K562 (cell line): Measurements from ENCODE around the gene CEP126. TPM values are rescaled to one million over a fixed set of nuclear protein-coding genes. Genes with fewer than 3 reads are reported as not detected.
A peak's percentile ranks its signal among the peaks of the same experiment; 100 is the strongest.

Experiments used
- ATAC-seq: fragments of 200-7000 bp; cut with Tn5 transposase; 3 replicates; pipeline ENCODE4 v1.9.1; 2020; ENCODE audit warnings: moderate library complexity
- BruUV-seq: library from RNA; stranded (reverse); fragments of 400-500 nt; replicated peaks from 2 replicates; lab custom pipeline; 2021; lab: Mats Ljungman, UMichigan
- CTCF ChIA-PET: fragments of 300-600 bp; formaldehyde crosslinking; extraction: SDS; loops from one replicate; lab custom pipeline; 2021; ENCODE audit warnings: low intra/inter-chr PET ratio; lab: Yijun Ruan, JAX
- POLR2A ChIA-PET: fragments of 300-600, 350-650 bp; sonication (Branson Sonifier 250); formaldehyde crosslinking; extraction: SDS; loops from one replicate; lab custom pipeline; 2021; ENCODE audit warnings: antibody characterized with exemption, inconsistent platforms; lab: Yijun Ruan, JAX
- DNase-seq, 4 experiments: peaks; one replicate each; pipeline versions ENCODE4 v3.0.0 to v3.0.0-alpha.2; 2011 to 2018; ENCODE audit warnings: low spot score in 3 of 4, mixed read lengths in 3 of 4; ENCODE audit errors: extremely low read depth in 1 of 4
- FAIRE-seq: peaks from 2 replicates; lab custom pipeline; 2011; peaks lifted over from hg19 to GRCh38; lab: Jason Lieb, UNC
- H2AFZ ChIP-seq: 2 replicates; pipeline ENCODE4 v1.6.0; 2011; ENCODE audit warnings: low read depth, low read length, control low read depth, inconsistent platforms
- H3K27ac ChIP-seq: fragments of 200-600 bp; 3 replicates; pipeline ENCODE4 v1.8.0; 2011; ENCODE audit warnings: low read depth, mild to moderate bottlenecking, control low read depth, inconsistent platforms, low read length, moderate library complexity, mixed read lengths; ENCODE audit errors: extremely low read depth
- H3K27me3 ChIP-seq, 2 experiments: fragments of 300-600 bp in 1 of 2; 2 replicates in 1 of 2; 3 replicates in 1 of 2; pipeline versions ENCODE4 v1.6.0 to v1.8.0; 2011; ENCODE audit warnings: inconsistent platforms in 2 of 2, low read length in 2 of 2, mild to moderate bottlenecking in 1 of 2, mixed read lengths in 1 of 2, moderate library complexity in 1 of 2; ENCODE audit not compliant: control insufficient read depth in 2 of 2, insufficient read depth in 2 of 2
- H3K36me3 ChIP-seq: fragments of 300-600 bp; 3 replicates; pipeline ENCODE4 v1.8.0; 2011; ENCODE audit warnings: mild to moderate bottlenecking, low read length, inconsistent platforms; ENCODE audit not compliant: control insufficient read depth, insufficient read depth
- H3K4me1 ChIP-seq, 2 experiments: fragments of 200-600 bp in 1 of 2; replicated peaks in 1 of 2; 2 replicates in 1 of 2; 3 replicates in 1 of 2; pipeline versions ENCODE4 v1.5.1 to v1.8.0; 2011; ENCODE audit warnings: inconsistent platforms in 2 of 2, low read length in 2 of 2, mild to moderate bottlenecking in 1 of 2, mixed read lengths in 1 of 2, moderate library complexity in 1 of 2; ENCODE audit not compliant: control insufficient read depth in 2 of 2, insufficient read depth in 2 of 2
- H3K4me2 ChIP-seq: 2 replicates; pipeline ENCODE4 v1.6.1; 2011; ENCODE audit warnings: low read length, control low read depth, inconsistent platforms, mixed read lengths; ENCODE audit not compliant: insufficient read depth
- H3K4me3 ChIP-seq: fragments of 200-600 bp; sonication (generic), shearing (Covaris generic); 2 replicates; pipeline ENCODE4 v1.5.1; 2016; ENCODE audit warnings: control low read depth, inconsistent platforms
- H3K79me2 ChIP-seq: fragments of 200-600 bp; 3 replicates; pipeline ENCODE4 v1.8.0; 2011; ENCODE audit warnings: low read length, inconsistent platforms; ENCODE audit not compliant: control insufficient read depth, insufficient read depth
- H3K9ac ChIP-seq, 2 experiments: 2 replicates each; pipeline versions ENCODE4 v1.6.0 to v1.6.1; 2011; ENCODE audit warnings: low read depth in 2 of 2, low read length in 2 of 2, control low read depth in 1 of 2, inconsistent platforms in 1 of 2, mild to moderate bottlenecking in 1 of 2, mixed read lengths in 1 of 2; ENCODE audit not compliant: insufficient read depth in 1 of 2
- H3K9me1 ChIP-seq: one replicate; pipeline ENCODE4 v1.6.0; 2011; ENCODE audit warnings: inconsistent platforms, mild to moderate bottlenecking, low read length, moderate library complexity; ENCODE audit not compliant: control insufficient read depth, insufficient read depth
- H3K9me3 ChIP-seq: replicated peaks from 2 replicates; pipeline ENCODE4 v1.5.1; 2011; ENCODE audit warnings: low read depth, low read length, inconsistent platforms; ENCODE audit not compliant: control insufficient read depth, insufficient read depth
- H4K20me1 ChIP-seq: replicated peaks from 2 replicates; pipeline ENCODE4 v1.6.1; 2011; ENCODE audit warnings: low read length, inconsistent platforms, mixed read lengths; ENCODE audit not compliant: control insufficient read depth, insufficient read depth
- RAD21 ChIP-seq, 2 experiments: fragments of 250-450 bp in 1 of 2; fragments of 450-650 bp in 1 of 2; sonication (Bioruptor Pico) in 1 of 2; formaldehyde crosslinking in 1 of 2; IDR thresholded peaks in 1 of 2; conservative IDR thresholded peaks in 1 of 2; 2 replicates each; pipeline versions ENCODE4 v1.4.0 to v1.8.0; 2020 to 2022; ENCODE audit warnings: mild to moderate bottlenecking in 2 of 2, moderate library complexity in 1 of 2
- REST ChIP-seq, 2 experiments: fragments of 450-650 bp; formaldehyde crosslinking in 1 of 2; IDR thresholded peaks; 2 replicates each; pipeline versions ENCODE4 v1.4.0 to v1.6.1; 2014 to 2020; ENCODE audit warnings: mild to moderate bottlenecking in 2 of 2, borderline replicate concordance in 1 of 2, low read depth in 1 of 2
- SLC30A9 ChIP-seq: fragments of 250-450 bp; sonication (Bioruptor Pico); IDR thresholded peaks from 2 replicates; pipeline ENCODE4 v1.8.0; 2022; ENCODE audit warnings: mild to moderate bottlenecking, moderate library complexity
- WGBS: fragments of 100-300 bp; shearing (Covaris generic); methylation state at CpG from one replicate; pipeline ENCODE4 v1.1.6; 2016; ENCODE audit warnings: low coverage, mixed read lengths; ENCODE audit not compliant: insufficient coverage; ENCODE audit errors: missing lambda C conversion rate; 5-methylcytosine and 5-hydroxymethylcytosine counted together
- in situ Hi-C: fragments of 300-500 bp; cut with MboI; formaldehyde crosslinking; loops from 4 replicates; pipeline ENCODE4 v1.15.0; 2018; ENCODE audit warnings: inconsistent platforms, mixed read lengths
- intact Hi-C: fragments of 100-400 bp; cut with micrococcal nuclease; formaldehyde crosslinking; loops from 2 replicates; pipeline ENCODE4 v1.14.2; 2022
- polyA plus RNA-seq, 8 experiments: library from polyadenylated mRNA; depleted of rRNA in 4 of 8; stranded (reverse) in 5 of 8; unstranded in 3 of 8; fragments of >200 nt; fragmentation: Nextera tagmentation in 2 of 8; fragmentation: Illumina TruSeq in 1 of 8; extraction: Ambion mirVana in 2 of 8; extraction: Trizol in 1 of 8; gene quantifications; 2 replicates each; pipeline versions ENCODE4 v1.2.1 to v1.2.3, GENCODE V29; 2011 to 2014; ENCODE audit warnings: inconsistent platforms in 1 of 8, missing spikeins in 1 of 8
- total RNA-seq, 7 experiments: library from RNA; depleted of rRNA in 6 of 7; stranded (reverse); fragments of >200 nt in 6 of 7; fragmentation: Illumina TruSeq in 2 of 7; extraction: Trizol in 2 of 7; gene quantifications; 2 replicates each; pipeline versions ENCODE4 v1.2.1 to v1.2.3, GENCODE V29; 2011 to 2021; ENCODE audit warnings: low replicate concordance in 1 of 7
- TF ChIP-seq, protein P1 (sequence below), 2 experiments: IDR thresholded peaks in 1 of 2; conservative IDR thresholded peaks in 1 of 2; 2 replicates each; pipeline ENCODE4 v1.6.1; 2016; ENCODE audit warnings: low read depth in 2 of 2, mild to moderate bottlenecking in 1 of 2, missing compliant biosample characterization in 1 of 2, missing genetic modification characterization in 1 of 2, moderate library complexity in 1 of 2

CEP126 gene
- total and polyA plus RNA-seq, 9 of the 15 experiments (the other 6 are each of a cell fraction or from before 2014, with no cell fraction given) = 0.01 to 0.11 (median 0.07) TPM; not detected in 3

DNA sequence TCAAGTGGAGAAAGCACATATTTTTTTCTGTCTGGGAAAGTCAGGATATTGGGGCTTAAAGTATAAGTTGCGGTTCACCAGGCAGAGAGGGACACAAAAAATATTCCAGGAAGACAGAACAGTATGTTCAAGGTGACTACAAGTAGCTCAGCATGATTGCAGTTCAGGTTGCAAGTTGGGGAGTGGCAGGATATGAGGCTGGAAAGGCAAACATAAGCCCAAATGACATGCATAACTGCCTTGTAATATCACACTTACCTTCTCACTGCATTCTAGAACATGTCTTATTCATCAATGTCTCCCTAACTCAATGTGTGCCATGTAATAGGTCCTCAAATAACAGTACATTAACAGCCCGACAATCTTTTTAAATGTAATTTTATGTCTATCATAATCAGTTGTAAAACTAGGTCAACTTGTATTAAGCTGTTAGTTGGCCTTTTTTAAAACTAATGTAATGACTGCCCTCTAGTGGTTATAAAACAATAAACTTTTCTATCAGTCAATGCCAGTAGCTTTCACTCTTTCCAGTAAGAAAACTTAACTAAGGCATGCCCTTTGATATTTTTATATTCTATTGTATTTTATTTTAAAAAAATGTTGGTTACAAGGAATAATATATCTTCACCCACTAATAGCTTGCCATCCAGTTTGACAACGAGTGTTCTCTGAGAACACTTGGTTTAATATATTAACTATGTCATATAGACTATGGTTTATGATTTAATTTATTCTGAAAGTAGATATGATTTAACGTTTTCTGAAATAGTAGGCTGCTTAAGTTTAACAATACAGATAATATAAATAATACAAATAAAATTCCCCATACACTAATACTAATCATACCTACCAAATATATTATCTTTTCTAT is 93.0 kb downstream of the CEP126 start:
- H3K9ac ChIP-seq = no peak overlapping the region
- H3K9me3 ChIP-seq = no peaks in the 10 kb centered on the region
- in situ Hi-C loops (no loop called here), intact Hi-C loops (loop anchor here (2.0 to 10.0 kb wide), 2 partner anchors 147 to 1433 kb away; no protein-coding TSS in a partner anchor)
- H4K20me1 ChIP-seq = no peaks in the 10 kb centered on the region
- no peaks in the 10 kb centered on the region for H3K36me3 ChIP-seq
- FAIRE-seq = peak; percentile 26
- ChIA-PET CTCF (interaction anchor here (0.9 kb wide), 1 partner anchor 148 kb away, joined by 3 read pairs; no protein-coding TSS in a partner anchor), POLR2A (no interaction called here)
- no peak overlapping the region for H3K4me2 ChIP-seq
- no peaks in the 10 kb centered on the region for H3K27me3 ChIP-seq
- H2AFZ ChIP-seq = no peak overlapping the region
- peak; percentile 63; the same call in 1 of the 3 replicates for ATAC-seq
- H3K4me3 ChIP-seq = no peak overlapping the region
- BruUV-seq = no TSS peak
- H3K27ac ChIP-seq = no peak overlapping the region
- 5% methylated on average over 4 of the region's 4 CpGs for WGBS
- H3K9me1 ChIP-seq = no peaks in the 10 kb centered on the region
- no peaks in the 10 kb centered on the region for H3K79me2 ChIP-seq
- no peaks in the 10 kb centered on the region for H3K4me1 ChIP-seq
- DNase-seq = peak; percentile 12 to 36 (median 23)
- TF ChIP-seq REST (IDR thresholded peaks at IDR 0.05; ENCODE audit: borderline replicate concordance) (peak; percentile 24; the same call in 1 of the 2 replicates), REST (CRISPR knock-in tag; IDR thresholded peaks at IDR 0.05; ENCODE audit: low read depth) (no peak), SLC30A9 (no peak), RAD21 (CRISPR knock-in tag; conservative IDR thresholded peaks at IDR 0.05 in 1 of 2, IDR thresholded peaks at IDR 0.05 in 1 of 2) (peak; percentile 49 to 64)
- TF ChIP-seq, protein P1, sequence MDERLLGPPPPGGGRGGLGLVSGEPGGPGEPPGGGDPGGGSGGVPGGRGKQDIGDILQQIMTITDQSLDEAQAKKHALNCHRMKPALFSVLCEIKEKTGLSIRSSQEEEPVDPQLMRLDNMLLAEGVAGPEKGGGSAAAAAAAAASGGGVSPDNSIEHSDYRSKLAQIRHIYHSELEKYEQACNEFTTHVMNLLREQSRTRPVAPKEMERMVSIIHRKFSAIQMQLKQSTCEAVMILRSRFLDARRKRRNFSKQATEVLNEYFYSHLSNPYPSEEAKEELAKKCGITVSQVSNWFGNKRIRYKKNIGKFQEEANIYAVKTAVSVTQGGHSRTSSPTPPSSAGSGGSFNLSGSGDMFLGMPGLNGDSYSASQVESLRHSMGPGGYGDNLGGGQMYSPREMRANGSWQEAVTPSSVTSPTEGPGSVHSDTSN (CRISPR knock-in tag; IDR thresholded peaks at IDR 0.05; ENCODE audit: low read depth) = no peak
- TF ChIP-seq, protein P1 (tag; conservative IDR thresholded peaks at IDR 0.05; ENCODE audit: low read depth) = 0 out of 2 replicates have a peak, but pooled peaks have one; percentile 18
